Keratinocyte (primary cell): ENCODE data around the gene MAGI1. TPM values are rescaled to one million over a fixed set of nuclear protein-coding genes. Genes with fewer than 3 reads are reported as not detected.

ENCODE experiments used
- DNase-seq: peaks from one replicate; pipeline ENCODE4 v3.0.0-alpha.2; 2011; ENCODE audit warnings: low read depth, missing footprints, low spot score
- FAIRE-seq: peaks from 2 replicates; lab custom pipeline; 2011; peaks lifted over from hg19 to GRCh38; lab: Jason Lieb, UNC
- H2AFZ ChIP-seq: 2 replicates; pipeline ENCODE4 v1.6.0; 2012; ENCODE audit warnings: low read length, control low read depth, inconsistent platforms; ENCODE audit not compliant: control insufficient read depth
- H3K27ac ChIP-seq: 2 replicates; pipeline ENCODE4 v1.5.1; 2011; ENCODE audit warnings: low read length; ENCODE audit not compliant: control insufficient read depth, insufficient read depth
- H3K27me3 ChIP-seq: 3 replicates; pipeline ENCODE4 v1.6.0; 2011; ENCODE audit warnings: low read length; ENCODE audit not compliant: control insufficient read depth, insufficient read depth; ENCODE audit errors: extremely low read depth
- H3K36me3 ChIP-seq, 2 experiments: 2 replicates in 1 of 2; 3 replicates in 1 of 2; pipeline ENCODE4 v1.5.1; 2011; ENCODE audit warnings: low read length in 2 of 2, mild to moderate bottlenecking in 1 of 2; ENCODE audit not compliant: control insufficient read depth in 2 of 2, insufficient read depth in 2 of 2; ENCODE audit errors: extremely low read depth in 1 of 2
- H3K4me1 ChIP-seq: 3 replicates; pipeline ENCODE4 v1.5.1; 2011; ENCODE audit warnings: low read length; ENCODE audit not compliant: control insufficient read depth, insufficient read depth; ENCODE audit errors: extremely low read depth
- H3K4me2 ChIP-seq: 3 replicates; pipeline ENCODE4 v1.6.0; 2011; ENCODE audit warnings: low read depth, low read length; ENCODE audit not compliant: control insufficient read depth, insufficient read depth; ENCODE audit errors: extremely low read depth
- H3K4me3 ChIP-seq, 3 experiments: fragments of 200-600 bp in 1 of 3; sonication (generic) in 1 of 3; 2 replicates in 2 of 3; 3 replicates in 1 of 3; pipeline ENCODE4 v1.5.1; 2011 to 2016; ENCODE audit warnings: low read length in 3 of 3, mild to moderate bottlenecking in 3 of 3, control low read depth in 2 of 3, inconsistent platforms in 1 of 3, low read depth in 1 of 3, mixed read lengths in 1 of 3, mixed run types in 1 of 3, moderate library complexity in 1 of 3; ENCODE audit not compliant: control insufficient read depth in 2 of 3, insufficient read depth in 2 of 3; ENCODE audit errors: extremely low read depth in 1 of 3
- H3K79me2 ChIP-seq: 2 replicates; pipeline ENCODE4 v1.6.0; 2012; ENCODE audit warnings: low read length; ENCODE audit not compliant: control insufficient read depth, insufficient read depth
- H3K9ac ChIP-seq: 3 replicates; pipeline ENCODE4 v1.6.0; 2011; ENCODE audit warnings: low read length; ENCODE audit not compliant: control insufficient read depth, insufficient read depth; ENCODE audit errors: extremely low read depth
- H3K9me1 ChIP-seq: 3 replicates; pipeline ENCODE4 v1.6.0; 2011; ENCODE audit warnings: low read length; ENCODE audit not compliant: control insufficient read depth, insufficient read depth; ENCODE audit errors: extremely low read depth
- H3K9me3 ChIP-seq: 2 replicates; pipeline ENCODE4 v1.5.1; 2012; ENCODE audit warnings: low read depth, low read length; ENCODE audit not compliant: control insufficient read depth
- H4K20me1 ChIP-seq: 3 replicates; pipeline ENCODE4 v1.6.0; 2011; ENCODE audit warnings: low read length; ENCODE audit not compliant: control insufficient read depth, insufficient read depth; ENCODE audit errors: extremely low read depth
- CTCF ChIP-seq, 3 experiments: IDR thresholded peaks in 1 of 3; conservative IDR thresholded peaks in 1 of 3; optimal IDR thresholded peaks in 1 of 3; 2 replicates in 2 of 3; 3 replicates in 1 of 3; pipeline versions ENCODE3 to v1.5.1; 2011; ENCODE audit warnings: low read length in 3 of 3, mild to moderate bottlenecking in 3 of 3, moderate library complexity in 2 of 3, control low read depth in 1 of 3, inconsistent platforms in 1 of 3; ENCODE audit not compliant: insufficient read depth in 2 of 3; ENCODE audit errors: extremely low read depth in 1 of 3
- EZH2 ChIP-seq: IDR thresholded peaks from one replicate; pipeline ENCODE4 v1.6.1; 2012; ENCODE audit warnings: inconsistent platforms, mild to moderate bottlenecking, low read length, moderate library complexity
- dilution Hi-C: fragments of 300-500 bp; cut with MboI; formaldehyde crosslinking; loops from one replicate; pipeline ENCODE4 v1.7.0; 2020; ENCODE audit warnings: low sequenced_read_pairs; ENCODE audit not compliant: extremely low pct_ligation_motif_present
- polyA plus RNA-seq, 5 experiments: library from polyadenylated mRNA; depleted of rRNA in 3 of 5; stranded (reverse) in 3 of 5; stranded (forward) in 1 of 5; unstranded in 1 of 5; fragments of >200 nt; gene quantifications; 1 replicate in 1 of 5; 2 replicates in 3 of 5; 3 replicates in 1 of 5; pipeline versions ENCODE4 v1.2.1 to v1.2.3, GENCODE V29; 2011 to 2012; ENCODE audit warnings: missing spikeins in 2 of 5, low read depth in 1 of 5, low replicate concordance in 1 of 5

MAGI1 gene
- polyA plus RNA-seq, 1 donor (not counting 4 experiments of a cell fraction or from before 2014, with no cell fraction given) = 10.9 TPM

GRCh38 chr3:65559643-65560042 lies 479.1 kb downstream of the MAGI1 start:
- H4K20me1 ChIP-seq = peaks cover 4% of the 10 kb centered on the region
- H3K36me3 ChIP-seq = no peaks in the 10 kb centered on the region
- DNase-seq (no peak), FAIRE-seq (no peak)
- no peak overlapping the region for H3K9ac ChIP-seq
- TF ChIP-seq CTCF (optimal IDR thresholded peaks at IDR 0.05 in 1 of 3, IDR thresholded peaks at IDR 0.05 in 1 of 3, conservative IDR thresholded peaks at IDR 0.05 in 1 of 3; ENCODE audit: extremely low read depth in 1 of 3, insufficient read depth in 2 of 3, low read length in 3 of 3) (no peak), EZH2 (no peak)
- H3K4me3 ChIP-seq = no peak overlapping the region
- no peaks in the 10 kb centered on the region for H3K79me2 ChIP-seq
- H3K4me2 ChIP-seq = no peak overlapping the region
- H3K9me3 ChIP-seq = no peaks in the 10 kb centered on the region
- no peaks in the 10 kb centered on the region for H3K27me3 ChIP-seq
- no peaks in the 10 kb centered on the region for H3K4me1 ChIP-seq
- dilution Hi-C loops = no loop called here
- H3K27ac ChIP-seq = no peak overlapping the region
- no peaks in the 10 kb centered on the region for H3K9me1 ChIP-seq
- no peak overlapping the region for H2AFZ ChIP-seq

GRCh38 chr3:65558826-65559225 lies 479.9 kb downstream of the MAGI1 start:
- no peak overlapping the region for H3K27ac ChIP-seq
- FAIRE-seq (no peak), DNase-seq (no peak)
- TF ChIP-seq EZH2 = no peak
- TF ChIP-seq CTCF (optimal IDR thresholded peaks at IDR 0.05 in 1 of 3, IDR thresholded peaks at IDR 0.05 in 1 of 3, conservative IDR thresholded peaks at IDR 0.05 in 1 of 3; ENCODE audit: extremely low read depth in 1 of 3, insufficient read depth in 2 of 3, low read length in 3 of 3) = no peak
- H3K79me2 ChIP-seq = no peaks in the 10 kb centered on the region
- no peak overlapping the region for H3K9ac ChIP-seq
- H2AFZ ChIP-seq = no peak overlapping the region
- H3K4me3 ChIP-seq = no peak overlapping the region
- peaks cover 4% of the 10 kb centered on the region for H4K20me1 ChIP-seq
- H3K9me1 ChIP-seq = no peaks in the 10 kb centered on the region
- dilution Hi-C loops = no loop called here
- no peaks in the 10 kb centered on the region for H3K27me3 ChIP-seq
- H3K4me1 ChIP-seq = no peaks in the 10 kb centered on the region
- no peak overlapping the region for H3K4me2 ChIP-seq
- no peaks in the 10 kb centered on the region for H3K9me3 ChIP-seq
- no peaks in the 10 kb centered on the region for H3K36me3 ChIP-seq
